HepG2 (cell line): ENCODE data around the gene OLFM2. TPM values are rescaled to one million over a fixed set of nuclear protein-coding genes. Genes with fewer than 3 reads are reported as not detected.
A peak's percentile ranks its signal among the peaks of the same experiment; 100 is the strongest.

Experiments
- ARHGAP35 ChIP-seq: sonication (generic); formaldehyde crosslinking; IDR thresholded peaks from 2 replicates; pipeline ENCODE4 v1.9.0; 2022; ENCODE audit warnings: mild to moderate bottlenecking, inconsistent platforms, moderate library complexity, missing genetic modification reagents, borderline replicate concordance
- BRD4 ChIP-seq: sonication (generic); formaldehyde crosslinking; IDR thresholded peaks from 2 replicates; pipeline ENCODE4 v1.4.0; 2020; ENCODE audit warnings: missing genetic modification reagents
- JUNB ChIP-seq: sonication (generic); formaldehyde crosslinking; IDR thresholded peaks from 2 replicates; pipeline ENCODE4 v1.8.0; 2022; ENCODE audit warnings: missing genetic modification reagents, mild to moderate bottlenecking, borderline replicate concordance
- REXO4 ChIP-seq: sonication (generic); formaldehyde crosslinking; IDR thresholded peaks from 2 replicates; pipeline ENCODE4 v1.8.0; 2022; ENCODE audit warnings: missing genetic modification reagents, mild to moderate bottlenecking, borderline replicate concordance
- STAG1 ChIP-seq: sonication (generic); formaldehyde crosslinking; IDR thresholded peaks from 2 replicates; pipeline ENCODE4 v1.4.0; 2020; ENCODE audit warnings: missing genetic modification reagents
- YY1 ChIP-seq: IDR thresholded peaks from 2 replicates; pipeline ENCODE4 v1.6.1; 2011; ENCODE audit warnings: low read length, low read depth, moderate library complexity, mild to moderate bottlenecking; ENCODE audit not compliant: insufficient read depth, insufficient replicate concordance
- ZBTB10 ChIP-seq: sonication (generic); formaldehyde crosslinking; IDR thresholded peaks from 2 replicates; pipeline ENCODE4 v1.4.0; 2020; ENCODE audit warnings: missing genetic modification reagents, borderline replicate concordance
- ZBTB8A ChIP-seq: sonication (generic); formaldehyde crosslinking; IDR thresholded peaks from 2 replicates; pipeline ENCODE4 v1.4.0; 2020; ENCODE audit warnings: mild to moderate bottlenecking, low read depth, missing genetic modification reagents, borderline replicate concordance
- ZFYVE20 ChIP-seq: sonication (generic); formaldehyde crosslinking; IDR thresholded peaks from 2 replicates; pipeline ENCODE4 v1.8.0; 2023; ENCODE audit warnings: low read depth, mild to moderate bottlenecking, moderate library complexity, missing genetic modification reagents, borderline replicate concordance
- ZNF205 ChIP-seq: IDR thresholded peaks from 2 replicates; pipeline ENCODE4 v1.6.1; 2018; ENCODE audit warnings: missing biosample characterization, missing genetic modification reagents
- ZNF256 ChIP-seq: sonication (generic); formaldehyde crosslinking; conservative IDR thresholded peaks from 2 replicates; pipeline ENCODE4 v1.4.0; 2020; ENCODE audit warnings: missing genetic modification reagents
- ZNF275 ChIP-seq: sonication (generic); formaldehyde crosslinking; IDR thresholded peaks from 2 replicates; pipeline ENCODE4 v1.8.0; 2022; ENCODE audit warnings: missing genetic modification reagents, mild to moderate bottlenecking, inconsistent platforms, borderline replicate concordance
- ZNF3 ChIP-seq: IDR thresholded peaks from 2 replicates; pipeline ENCODE4 v1.7.0; 2017; ENCODE audit warnings: inconsistent platforms
- ZNF552 ChIP-seq: sonication (generic); formaldehyde crosslinking; IDR thresholded peaks from 2 replicates; pipeline ENCODE4 v1.9.0; 2022; ENCODE audit warnings: missing genetic modification reagents, mild to moderate bottlenecking, borderline replicate concordance
- ZNF556 ChIP-seq: sonication (generic); formaldehyde crosslinking; IDR thresholded peaks from 2 replicates; pipeline ENCODE4 v1.4.0; 2020; ENCODE audit warnings: mild to moderate bottlenecking, missing genetic modification reagents, borderline replicate concordance
- ZNF629 ChIP-seq: sonication (generic); formaldehyde crosslinking; conservative IDR thresholded peaks from 2 replicates; pipeline ENCODE4 v1.5.0; 2020; ENCODE audit warnings: missing genetic modification reagents
- ZNF768 ChIP-seq: sonication (generic); formaldehyde crosslinking; IDR thresholded peaks from 2 replicates; pipeline ENCODE4 v1.4.0; 2020; ENCODE audit warnings: missing genetic modification reagents
- ZNF776 ChIP-seq: sonication (generic); formaldehyde crosslinking; IDR thresholded peaks from 2 replicates; pipeline ENCODE4 v1.4.0; 2020; ENCODE audit warnings: mild to moderate bottlenecking, missing genetic modification reagents
- polyA plus RNA-seq, 8 experiments: library from polyadenylated mRNA; depleted of rRNA in 3 of 8; stranded (reverse) in 7 of 8; unstranded in 1 of 8; fragments of >200 nt; fragmentation: Illumina TruSeq in 4 of 8; extraction: Trizol in 4 of 8; gene quantifications; 2 replicates each; pipeline versions ENCODE4 v1.2.1 to v1.2.3, GENCODE V29; 2011 to 2016; ENCODE audit warnings: low read depth in 4 of 8, missing spikeins in 1 of 8, mixed read lengths in 1 of 8; ENCODE audit not compliant: insufficient read depth in 1 of 8
- total RNA-seq, 5 experiments: library from RNA; depleted of rRNA; stranded (reverse); fragments of >200 nt; fragmentation: Illumina TruSeq; extraction: Trizol; gene quantifications; 2 replicates each; pipeline ENCODE4 v1.2.3, GENCODE V29; 2016; ENCODE audit warnings: low read depth in 1 of 5
- TF ChIP-seq, protein P1 (sequence below): sonication (generic); formaldehyde crosslinking; IDR thresholded peaks from 2 replicates; pipeline ENCODE4 v1.4.0; 2020; ENCODE audit warnings: missing genetic modification reagents, mild to moderate bottlenecking, borderline replicate concordance
- TF ChIP-seq, protein P2 (sequence below): sonication (generic); IDR thresholded peaks from 2 replicates; pipeline ENCODE4 v1.6.1; 2016; ENCODE audit warnings: low read depth, borderline replicate concordance

OLFM2 gene
- total and polyA plus RNA-seq, 2 of the 13 experiments (the other 11 are each of a cell fraction or from before 2014, with no cell fraction given), result 0.20 to 0.51 TPM

- TF ChIP-seq, protein P1, sequence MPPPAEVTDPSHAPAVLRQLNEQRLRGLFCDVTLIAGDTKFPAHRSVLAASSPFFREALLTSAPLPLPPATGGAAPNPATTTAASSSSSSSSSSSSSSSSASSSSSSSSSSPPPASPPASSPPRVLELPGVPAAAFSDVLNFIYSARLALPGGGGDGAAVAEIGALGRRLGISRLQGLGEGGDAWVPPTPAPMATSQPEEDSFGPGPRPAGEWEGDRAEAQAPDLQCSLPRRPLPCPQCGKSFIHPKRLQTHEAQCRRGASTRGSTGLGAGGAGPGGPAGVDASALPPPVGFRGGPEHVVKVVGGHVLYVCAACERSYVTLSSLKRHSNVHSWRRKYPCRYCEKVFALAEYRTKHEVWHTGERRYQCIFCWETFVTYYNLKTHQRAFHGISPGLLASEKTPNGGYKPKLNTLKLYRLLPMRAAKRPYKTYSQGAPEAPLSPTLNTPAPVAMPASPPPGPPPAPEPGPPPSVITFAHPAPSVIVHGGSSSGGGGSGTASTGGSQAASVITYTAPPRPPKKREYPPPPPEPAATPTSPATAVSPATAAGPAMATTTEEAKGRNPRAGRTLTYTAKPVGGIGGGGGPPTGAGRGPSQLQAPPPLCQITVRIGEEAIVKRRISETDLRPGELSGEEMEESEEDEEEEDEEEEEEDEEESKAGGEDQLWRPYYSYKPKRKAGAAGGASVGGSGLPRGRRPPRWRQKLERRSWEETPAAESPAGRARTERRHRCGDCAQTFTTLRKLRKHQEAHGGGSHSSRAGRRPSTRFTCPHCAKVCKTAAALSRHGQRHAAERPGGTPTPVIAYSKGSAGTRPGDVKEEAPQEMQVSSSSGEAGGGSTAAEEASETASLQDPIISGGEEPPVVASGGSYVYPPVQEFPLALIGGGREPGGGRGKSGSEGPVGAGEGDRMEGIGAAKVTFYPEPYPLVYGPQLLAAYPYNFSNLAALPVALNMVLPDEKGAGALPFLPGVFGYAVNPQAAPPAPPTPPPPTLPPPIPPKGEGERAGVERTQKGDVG, result 0 out of 2 replicates have a peak, but pooled peaks have one; percentile 40
- TF ChIP-seq YY1 (no peak), ZBTB8A (CRISPR knock-in tag) (no peak), ZNF776 (CRISPR knock-in tag) (peak; percentile 54; the same call in 1 of the 2 replicates), STAG1 (CRISPR knock-in tag) (0 out of 2 replicates have a peak, but pooled peaks have one; percentile 4), ZNF629 (CRISPR knock-in tag) (peak; percentile 89), REXO4 (no peak), ZNF275 (peak; percentile 46; the same call in 1 of the 2 replicates), ZNF3 (CRISPR knock-in tag) (no peak), ZNF556 (CRISPR knock-in tag) (peak; percentile 5; the same call in 1 of the 2 replicates), JUNB (CRISPR knock-in tag) (no peak), ARHGAP35 (CRISPR knock-in tag) (0 out of 2 replicates have a peak, but pooled peaks have one; percentile 46), ZNF256 (CRISPR knock-in tag) (0 out of 2 replicates have a peak, but pooled peaks have one; percentile 41), ZNF205 (CRISPR knock-in tag) (0 out of 2 replicates have a peak, but pooled peaks have one; percentile 22), ZNF768 (peak; percentile 50; the same call in 1 of the 2 replicates), BRD4 (CRISPR knock-in tag) (peak; percentile 81; the same call in 1 of the 2 replicates), ZNF552 (CRISPR knock-in tag) (0 out of 2 replicates have a peak, but pooled peaks have one; percentile 39), ZBTB10 (CRISPR knock-in tag) (0 out of 2 replicates have a peak, but pooled peaks have one; percentile 55), ZFYVE20 (CRISPR knock-in tag) (0 out of 2 replicates have a peak, but pooled peaks have one; percentile 63)
- TF ChIP-seq, protein P2, sequence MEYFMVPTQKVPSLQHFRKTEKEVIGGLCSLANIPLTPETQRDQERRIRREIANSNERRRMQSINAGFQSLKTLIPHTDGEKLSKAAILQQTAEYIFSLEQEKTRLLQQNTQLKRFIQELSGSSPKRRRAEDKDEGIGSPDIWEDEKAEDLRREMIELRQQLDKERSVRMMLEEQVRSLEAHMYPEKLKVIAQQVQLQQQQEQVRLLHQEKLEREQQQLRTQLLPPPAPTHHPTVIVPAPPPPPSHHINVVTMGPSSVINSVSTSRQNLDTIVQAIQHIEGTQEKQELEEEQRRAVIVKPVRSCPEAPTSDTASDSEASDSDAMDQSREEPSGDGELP, result no peak
These were observed 118.1 kb downstream of the OLFM2 start (continued) for GRCh38 chr19:9818175-9818733.
